Keratinocyte (primary cell): ENCODE results near the gene LRBA.

Experiments
- CTCF ChIP-seq, 3 experiments: IDR thresholded peaks in 1 of 3; conservative IDR thresholded peaks in 1 of 3; optimal IDR thresholded peaks in 1 of 3; 2 replicates in 2 of 3; 3 replicates in 1 of 3; pipeline versions ENCODE3 to v1.5.1; 2011; ENCODE audit warnings: low read length in 3 of 3, mild to moderate bottlenecking in 3 of 3, moderate library complexity in 2 of 3, control low read depth in 1 of 3, inconsistent platforms in 1 of 3; ENCODE audit not compliant: insufficient read depth in 2 of 3; ENCODE audit errors: extremely low read depth in 1 of 3
- EZH2 ChIP-seq: IDR thresholded peaks from one replicate; pipeline ENCODE4 v1.6.1; 2012; ENCODE audit warnings: inconsistent platforms, mild to moderate bottlenecking, low read length, moderate library complexity

- no peak for TF ChIP-seq CTCF (optimal IDR thresholded peaks at IDR 0.05 in 1 of 3, IDR thresholded peaks at IDR 0.05 in 1 of 3, conservative IDR thresholded peaks at IDR 0.05 in 1 of 3; ENCODE audit: extremely low read depth in 1 of 3, insufficient read depth in 2 of 3, low read length in 3 of 3)
- TF ChIP-seq EZH2, result no peak
Measured at GRCh38 chr4:150567070-150567469, 448.0 kb downstream of the LRBA start.
